Measurements from ENCODE around the gene LNPEP. TPM values are rescaled to one million over a fixed set of nuclear protein-coding genes. Genes with fewer than 3 reads are reported as not detected.

LNPEP gene
- total RNA-seq = 10 to 100 TPM; 60.4 to 64.7 TPM

DNA sequence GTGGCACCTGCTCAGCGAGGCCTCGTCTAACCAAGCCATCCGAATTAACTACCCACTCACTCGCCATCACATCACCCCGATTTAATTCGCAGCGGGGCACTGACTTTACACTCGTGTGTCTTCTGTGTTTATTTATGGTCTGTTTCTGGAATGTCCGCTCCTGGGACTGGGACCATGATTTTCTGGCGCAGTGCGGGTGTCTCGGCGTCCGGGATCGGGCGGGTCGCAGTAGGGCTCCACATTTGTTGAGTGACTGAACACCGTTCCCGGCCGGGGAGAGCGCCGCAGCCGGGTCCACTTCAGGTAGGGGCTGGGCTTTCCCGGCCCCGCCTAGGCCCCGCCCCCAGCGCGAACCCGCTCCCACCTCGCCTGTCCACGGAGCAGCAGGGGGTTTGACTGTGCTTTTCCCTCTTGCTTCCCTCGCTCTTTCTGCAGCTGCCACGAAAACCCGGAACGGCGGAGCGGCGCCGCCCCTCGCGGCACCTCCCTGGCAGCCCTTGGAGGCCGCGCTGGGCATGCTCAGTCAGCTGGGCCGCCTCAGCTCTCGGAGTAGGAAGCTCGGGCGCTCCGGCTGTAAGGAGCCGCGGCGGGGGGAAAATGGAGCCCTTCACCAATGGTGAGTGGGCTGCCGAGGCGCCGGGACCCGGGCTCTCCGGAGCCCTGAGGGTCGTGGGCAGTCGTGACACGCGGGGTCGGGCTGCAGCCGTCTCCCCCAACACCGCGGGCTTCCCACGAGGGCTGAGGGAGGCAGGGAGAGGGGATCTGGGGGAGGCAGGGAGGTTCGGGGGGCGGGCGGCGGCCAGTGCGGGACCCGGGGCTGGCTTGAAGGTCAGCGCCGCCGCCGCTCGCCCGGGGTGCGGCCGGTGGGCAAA, at the start of gene LNPEP:
Gene LNPEP, plus strand, starts transcription at position 522 of the 872 bp plus-strand sequence. Its CDS starts 76 bp downstream, at position 598.
- peaks cover 16 to 24% of the 10 kb centered on the region in 2 donors for H3K36me3 Mint-ChIP-seq
- DNase-seq (ENCODE audit: low spot score in 2 of 2) = peak; percentile 94
- peak within 1 kb of the TSS; percentile 95 to 97 for H3K27ac Mint-ChIP-seq
- ATAC-seq = peak; percentile 62 to 75
- no peaks in the 10 kb centered on the region for H3K9me3 Mint-ChIP-seq

DNA sequence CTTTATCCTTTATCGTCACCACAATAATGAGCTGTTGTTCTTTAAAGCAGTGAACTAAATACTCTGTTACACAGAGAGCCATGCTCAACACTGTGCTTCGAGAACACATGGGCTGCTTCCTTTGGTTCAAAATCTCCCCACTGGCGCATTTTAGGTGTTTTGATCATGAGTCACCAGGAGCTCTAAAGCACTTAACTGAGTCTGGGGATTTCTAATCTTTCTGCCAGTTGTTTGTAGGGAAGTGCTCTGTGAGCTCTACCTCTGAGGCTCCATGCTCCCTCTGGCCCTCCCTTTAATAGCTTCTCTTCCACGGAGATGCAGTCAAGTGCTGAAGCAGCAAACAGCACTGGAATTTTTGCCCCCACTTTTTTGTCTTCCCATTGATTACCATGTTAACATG, 42.5 kb upstream of the LNPEP start:
- Mint-ChIP-seq H3K36me3 (peaks cover 25 to 42% of the 10 kb centered on the region in 2 donors), H3K9me3 (no peaks in the 10 kb centered on the region), H3K27ac (peak overlapping the region; percentile 73 to 97)
- peak; percentile 54 to 76 for ATAC-seq
- no peak for DNase-seq (ENCODE audit: low spot score in 2 of 2)

DNA sequence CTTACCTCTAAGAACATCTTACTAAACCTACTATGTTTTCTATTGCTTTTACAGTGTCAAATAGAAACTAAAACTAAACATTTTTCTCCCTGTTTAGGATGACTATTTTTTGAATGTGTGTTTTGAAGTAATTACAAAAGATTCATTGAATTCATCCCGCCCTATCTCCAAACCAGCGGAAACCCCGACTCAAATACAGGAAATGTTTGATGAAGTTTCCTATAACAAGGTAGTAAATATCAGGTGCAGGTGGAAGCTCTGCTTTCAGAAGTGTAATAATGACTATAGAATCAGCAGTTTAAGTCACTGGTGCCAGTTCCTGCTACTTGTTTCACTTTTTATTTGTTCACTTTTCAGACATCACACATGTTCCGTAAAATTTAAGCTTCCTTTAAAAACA, 39.6 kb upstream of the LNPEP start:
- Mint-ChIP-seq H3K36me3 (peaks cover 26 to 61% of the 10 kb centered on the region in 2 donors), H3K27ac (peak overlapping the region; percentile 95 to 97), H3K9me3 (no peaks in the 10 kb centered on the region)
- no peak for DNase-seq (ENCODE audit: low spot score in 2 of 2)
- peak; percentile 59 to 88 for ATAC-seq

DNA sequence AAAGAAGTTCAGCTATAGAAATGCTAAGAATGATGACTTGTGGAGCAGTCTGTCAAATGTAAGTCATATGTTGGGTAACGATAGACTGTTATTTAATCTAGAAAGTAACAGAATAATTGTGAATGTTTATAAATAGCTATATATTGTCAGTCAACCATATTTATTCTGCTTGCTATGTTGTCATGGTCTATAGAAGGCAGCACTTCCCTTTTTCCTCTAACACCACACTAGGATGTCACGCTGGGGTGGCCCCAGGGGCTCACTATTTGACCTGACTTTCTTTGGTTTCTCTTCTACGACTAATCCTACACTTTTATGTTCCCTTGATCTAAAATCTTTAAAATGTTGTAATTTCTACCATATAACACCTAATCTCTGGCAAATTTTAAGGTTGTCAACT, 39.1 kb upstream of the LNPEP start:
- ATAC-seq (peak; percentile 46 to 83), DNase-seq (ENCODE audit: low spot score in 2 of 2) (no peak)
- H3K9me3 Mint-ChIP-seq = no peaks in the 10 kb centered on the region
- peak overlapping the region; percentile 95 to 97 for H3K27ac Mint-ChIP-seq
- peaks cover 31 to 66% of the 10 kb centered on the region in 2 donors for H3K36me3 Mint-ChIP-seq

DNA sequence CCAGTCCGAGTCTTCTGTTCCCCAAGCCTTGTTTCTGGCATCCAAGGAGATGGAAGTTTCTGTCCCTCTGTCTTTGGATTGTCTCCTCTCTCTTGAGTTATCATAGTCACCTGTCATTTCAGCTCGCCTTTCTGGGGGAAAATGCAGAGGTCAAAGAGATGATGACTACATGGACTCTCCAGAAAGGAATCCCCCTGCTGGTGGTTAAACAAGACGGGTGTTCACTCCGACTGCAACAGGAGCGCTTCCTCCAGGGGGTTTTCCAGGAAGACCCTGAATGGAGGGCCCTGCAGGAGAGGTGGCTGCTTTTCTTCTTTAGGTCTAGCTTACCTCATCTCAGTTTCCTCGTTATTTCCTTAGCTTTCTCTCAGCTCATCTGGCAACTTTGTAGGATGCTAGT, 34.5 kb upstream of the LNPEP start:
- H3K27ac Mint-ChIP-seq = peak overlapping the region in 1 of 2 donors; percentile 12
- H3K36me3 Mint-ChIP-seq = peaks cover 30 to 59% of the 10 kb centered on the region in 2 donors
- no peak for ATAC-seq

DNA sequence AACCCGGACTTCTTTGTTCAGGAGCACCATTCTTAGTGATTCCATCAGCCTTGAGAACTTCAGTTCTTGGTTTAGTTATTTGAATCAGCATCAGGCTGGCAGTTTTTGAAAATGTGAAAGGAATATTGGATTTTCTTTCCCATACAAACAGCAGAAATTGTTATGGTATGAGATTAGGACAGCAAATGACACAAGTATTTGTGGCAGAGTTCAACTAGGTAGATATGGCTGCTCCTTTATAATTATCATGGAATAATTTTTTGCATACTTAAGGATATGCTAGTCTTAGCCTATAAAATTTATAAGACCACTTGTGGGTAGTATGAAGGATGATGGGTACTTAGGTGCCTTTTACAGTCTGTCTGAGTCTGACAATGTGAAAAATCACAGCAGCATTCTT, 34.0 kb upstream of the LNPEP start:
- Mint-ChIP-seq H3K36me3 (peaks cover 26 to 54% of the 10 kb centered on the region in 2 donors), H3K9me3 (no peaks in the 10 kb centered on the region), H3K27ac (no peak overlapping the region)
- DNase-seq (ENCODE audit: low spot score in 2 of 2) (no peak), ATAC-seq (no peak)

More for the DNA sequence above, 34.5 kb upstream of the LNPEP start:
- H3K9me3 Mint-ChIP-seq = no peaks in the 10 kb centered on the region
- DNase-seq (ENCODE audit: low spot score in 2 of 2) = no peak

DNA sequence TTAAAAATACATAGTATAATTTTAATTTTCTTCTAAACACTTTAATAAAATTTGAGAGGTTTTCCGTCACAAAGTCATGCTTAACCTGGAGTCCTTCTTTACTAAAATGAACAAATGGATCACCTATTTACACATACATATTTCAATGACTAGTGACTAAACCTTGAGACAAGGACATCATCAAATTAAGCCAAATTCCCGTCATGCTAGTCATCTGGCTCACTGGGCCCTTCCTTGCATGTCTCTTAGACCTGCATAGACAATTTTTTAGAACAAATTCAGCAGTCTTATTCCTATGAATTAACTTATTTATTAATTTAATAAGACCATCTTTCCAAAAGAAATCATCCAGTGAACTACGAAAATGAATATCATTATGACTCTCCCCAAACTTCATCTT, 33.0 kb upstream of the LNPEP start:
- ATAC-seq (no peak), DNase-seq (ENCODE audit: low spot score in 2 of 2) (no peak)
- Mint-ChIP-seq H3K27ac (no peak overlapping the region), H3K36me3 (peaks cover 21 to 51% of the 10 kb centered on the region in 2 donors), H3K9me3 (no peaks in the 10 kb centered on the region)

DNA sequence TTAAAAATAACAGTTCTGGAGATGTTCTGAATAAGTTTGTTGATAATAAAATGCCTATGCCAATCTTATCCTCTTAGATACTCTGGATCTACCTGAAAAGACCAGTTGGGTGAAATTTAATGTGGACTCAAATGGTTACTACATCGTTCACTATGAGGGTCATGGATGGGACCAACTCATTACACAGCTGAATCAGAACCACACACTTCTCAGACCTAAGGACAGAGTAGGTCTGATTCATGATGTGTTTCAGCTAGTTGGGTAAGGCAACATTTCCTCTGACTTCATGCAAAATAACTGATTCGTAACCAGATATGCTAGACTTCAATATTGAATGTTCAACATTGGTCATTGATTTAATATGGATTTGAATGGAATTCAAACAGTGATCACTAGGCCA, 32.6 kb upstream of the LNPEP start:
- no peak for DNase-seq (ENCODE audit: low spot score in 2 of 2)
- no peak overlapping the region for H3K27ac Mint-ChIP-seq

DNA sequence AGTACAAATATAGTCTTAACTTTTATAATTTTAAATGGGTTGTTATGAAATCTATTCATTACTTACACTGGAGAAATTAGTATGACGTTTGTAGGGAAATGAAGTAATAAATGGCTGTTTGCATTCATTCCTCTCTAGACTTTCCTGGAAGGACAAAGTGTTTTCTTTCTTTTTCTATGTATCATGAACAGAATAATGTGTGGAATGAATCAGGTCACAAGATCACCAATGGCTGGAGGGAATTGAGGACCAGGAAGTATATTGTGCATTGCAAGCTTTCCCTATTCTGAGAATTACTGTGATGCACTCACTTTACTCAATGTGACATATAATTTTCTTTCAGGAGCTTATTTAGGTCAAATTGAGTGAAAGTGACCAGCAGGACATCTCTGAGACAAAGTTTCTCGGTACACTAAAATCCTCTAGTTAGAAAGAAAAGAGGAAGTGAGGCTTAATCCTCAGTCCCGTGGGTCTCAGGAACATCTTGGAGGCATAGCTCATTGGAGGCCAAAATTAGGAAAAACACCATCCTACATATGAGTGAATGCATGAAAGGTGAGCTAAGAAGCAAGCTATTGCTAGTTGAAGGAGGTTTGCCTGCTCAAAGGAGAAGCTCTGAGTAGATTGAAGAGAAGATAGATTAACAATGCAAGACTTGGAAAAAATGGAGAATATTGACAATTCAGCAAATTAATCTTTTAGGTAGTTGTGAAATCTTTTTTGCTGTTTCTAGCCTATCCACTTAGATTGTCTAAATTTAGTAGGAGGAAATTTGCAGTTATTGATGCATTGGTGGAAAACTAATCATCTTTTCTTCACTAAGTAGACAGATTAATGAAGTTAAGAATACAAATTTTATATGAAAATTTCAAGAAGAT, 31.6 kb upstream of the LNPEP start:
- no peak for DNase-seq (ENCODE audit: low spot score in 2 of 2)
- ATAC-seq = no peak
- Mint-ChIP-seq H3K36me3 (peaks cover 22 to 51% of the 10 kb centered on the region in 2 donors), H3K9me3 (no peaks in the 10 kb centered on the region), H3K27ac (no peak overlapping the region)

More for the DNA sequence above, 32.6 kb upstream of the LNPEP start:
- peaks cover 21 to 54% of the 10 kb centered on the region in 2 donors for H3K36me3 Mint-ChIP-seq
- no peaks in the 10 kb centered on the region for H3K9me3 Mint-ChIP-seq
- ATAC-seq = peak; percentile 66 to 90

DNA sequence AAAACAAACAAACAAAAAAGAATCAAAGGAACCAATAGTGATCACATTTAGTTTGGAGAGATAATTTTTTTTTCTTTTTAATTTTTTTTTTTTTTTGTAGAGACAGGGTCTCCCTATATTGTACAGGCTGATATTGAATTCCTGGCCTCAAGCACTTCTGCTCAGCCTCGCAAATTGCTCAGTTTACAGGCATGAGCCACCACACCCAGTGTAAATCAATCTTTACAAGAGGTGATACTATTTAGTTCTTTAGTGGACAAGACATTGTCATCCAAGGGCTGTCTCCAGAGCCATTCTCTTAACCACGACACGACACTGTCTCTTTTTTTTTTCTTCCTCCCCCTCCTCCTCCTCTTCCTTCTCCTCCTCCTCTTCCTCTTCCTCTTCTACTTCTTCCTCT, 30.0 kb upstream of the LNPEP start:
- ATAC-seq (no peak), DNase-seq (ENCODE audit: low spot score in 2 of 2) (no peak)
- Mint-ChIP-seq H3K27ac (peak overlapping the region in 1 of 2 donors; percentile 85), H3K9me3 (no peaks in the 10 kb centered on the region), H3K36me3 (peaks cover 27 to 49% of the 10 kb centered on the region in 2 donors)

DNA sequence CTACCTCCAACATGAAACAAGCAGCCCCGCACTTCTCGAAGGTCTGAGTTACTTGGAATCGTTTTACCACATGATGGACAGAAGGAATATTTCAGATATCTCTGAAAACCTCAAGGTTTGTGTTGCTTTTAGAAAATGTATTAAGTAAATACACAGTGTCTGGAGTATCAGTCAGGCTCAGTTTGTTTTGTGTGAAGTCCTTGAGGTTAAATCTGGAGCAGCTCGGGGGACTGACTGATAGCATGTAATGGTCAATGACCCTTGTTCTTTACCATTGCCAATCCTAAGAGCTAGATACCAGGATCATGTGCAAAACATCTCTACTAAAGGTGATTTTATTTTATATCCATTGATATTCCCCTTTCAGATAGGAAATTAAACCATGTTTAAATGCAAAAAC, 26.9 kb upstream of the LNPEP start:
- H3K36me3 Mint-ChIP-seq = peaks cover 11 to 27% of the 10 kb centered on the region in 2 donors
- no peak for ATAC-seq
- peak overlapping the region in 1 of 2 donors; percentile 2 for H3K27ac Mint-ChIP-seq
- H3K9me3 Mint-ChIP-seq = no peaks in the 10 kb centered on the region
- no peak for DNase-seq (ENCODE audit: low spot score in 2 of 2)

DNA sequence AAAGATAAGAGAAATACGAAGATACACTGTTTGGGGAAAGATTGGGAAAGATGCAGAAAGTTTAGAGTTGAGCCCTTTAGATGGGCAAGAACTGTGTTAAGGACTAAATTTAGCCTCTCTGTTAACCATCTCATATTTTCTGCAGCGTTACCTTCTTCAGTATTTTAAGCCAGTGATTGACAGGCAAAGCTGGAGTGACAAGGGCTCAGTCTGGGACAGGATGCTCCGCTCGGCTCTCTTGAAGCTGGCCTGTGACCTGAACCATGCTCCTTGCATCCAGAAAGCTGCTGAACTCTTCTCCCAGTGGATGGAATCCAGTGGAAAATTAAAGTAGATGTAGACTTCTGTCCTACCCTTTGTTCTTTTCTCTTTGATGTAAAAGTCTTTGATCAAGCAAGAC, 26.4 kb upstream of the LNPEP start:
- Mint-ChIP-seq H3K9me3 (no peaks in the 10 kb centered on the region), H3K27ac (peak overlapping the region in 1 of 2 donors; percentile 2), H3K36me3 (peaks cover 15 to 27% of the 10 kb centered on the region in 2 donors)
- no peak for DNase-seq (ENCODE audit: low spot score in 2 of 2)
- no peak for ATAC-seq

DNA sequence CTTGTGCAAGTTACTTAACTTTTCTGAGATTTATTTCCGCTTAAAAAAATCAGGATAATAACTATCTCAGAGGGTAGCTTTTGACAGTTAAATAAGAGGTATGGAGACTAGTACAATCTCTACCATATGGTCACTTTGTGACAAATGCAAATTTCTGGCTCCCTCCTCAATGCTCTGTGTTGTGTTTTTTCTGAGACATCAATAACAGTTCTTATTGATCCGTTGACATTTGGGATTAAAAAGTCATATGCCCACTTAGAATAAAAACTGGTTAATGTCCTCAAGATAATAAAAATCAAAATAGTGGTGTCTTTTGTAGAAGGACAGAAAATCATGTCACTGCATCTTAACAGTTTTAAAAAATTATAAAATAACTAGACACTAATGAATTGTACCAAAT, 24.7 kb upstream of the LNPEP start:
- H3K9me3 Mint-ChIP-seq = no peaks in the 10 kb centered on the region
- H3K27ac Mint-ChIP-seq = no peak overlapping the region
- ATAC-seq = no peak
- peaks cover 17 to 36% of the 10 kb centered on the region in 2 donors for H3K36me3 Mint-ChIP-seq
- no peak for DNase-seq (ENCODE audit: low spot score in 2 of 2)

DNA sequence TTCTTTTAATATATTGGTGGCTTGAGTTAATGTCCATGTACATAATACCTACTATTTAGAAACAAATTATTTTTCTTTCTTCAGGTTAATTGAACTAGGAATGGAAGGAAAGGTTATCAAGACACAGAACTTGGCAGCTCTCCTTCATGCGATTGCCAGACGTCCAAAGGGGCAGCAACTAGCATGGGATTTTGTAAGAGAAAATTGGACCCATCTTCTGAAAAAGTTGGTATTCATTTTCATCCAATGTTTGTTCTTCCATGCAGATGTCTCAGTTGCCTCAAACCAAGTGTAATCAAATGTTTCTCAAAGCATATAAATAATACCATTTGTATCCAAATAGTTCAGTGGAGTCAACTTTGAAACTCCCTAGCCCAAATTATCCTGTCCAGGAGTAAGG, 22.6 kb upstream of the LNPEP start:
- DNase-seq (ENCODE audit: low spot score in 2 of 2) (no peak), ATAC-seq (no peak)
- Mint-ChIP-seq H3K9me3 (no peaks in the 10 kb centered on the region), H3K27ac (no peak overlapping the region), H3K36me3 (peaks cover 24 to 52% of the 10 kb centered on the region in 2 donors)

DNA sequence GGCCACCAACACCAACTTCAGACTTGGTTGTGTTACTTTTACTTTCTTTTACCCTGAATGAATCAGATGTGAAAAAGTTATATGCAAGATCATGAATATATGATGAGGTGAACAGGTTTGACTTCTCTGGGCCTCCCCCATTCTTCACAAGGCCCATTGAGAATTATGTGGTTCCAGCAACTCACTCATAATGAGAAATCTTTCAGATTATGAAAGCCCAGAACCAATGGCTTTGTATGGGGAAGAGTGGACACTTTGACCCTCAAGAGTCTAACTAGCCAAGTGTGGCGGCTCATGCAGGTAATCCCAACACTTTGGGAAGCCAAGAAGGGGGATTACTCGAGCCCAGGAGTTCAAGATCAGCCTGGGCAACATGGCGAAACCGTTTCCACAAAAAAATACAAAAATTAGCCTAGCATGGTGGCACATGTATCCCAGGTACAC, 16.1 kb upstream of the LNPEP start:
- H3K9me3 Mint-ChIP-seq = no peaks in the 10 kb centered on the region
- no peak overlapping the region for H3K27ac Mint-ChIP-seq
- peaks cover 7 to 44% of the 10 kb centered on the region in 2 donors for H3K36me3 Mint-ChIP-seq
- DNase-seq (ENCODE audit: low spot score in 2 of 2) (no peak), ATAC-seq (peak; percentile 92 to 97)

DNA sequence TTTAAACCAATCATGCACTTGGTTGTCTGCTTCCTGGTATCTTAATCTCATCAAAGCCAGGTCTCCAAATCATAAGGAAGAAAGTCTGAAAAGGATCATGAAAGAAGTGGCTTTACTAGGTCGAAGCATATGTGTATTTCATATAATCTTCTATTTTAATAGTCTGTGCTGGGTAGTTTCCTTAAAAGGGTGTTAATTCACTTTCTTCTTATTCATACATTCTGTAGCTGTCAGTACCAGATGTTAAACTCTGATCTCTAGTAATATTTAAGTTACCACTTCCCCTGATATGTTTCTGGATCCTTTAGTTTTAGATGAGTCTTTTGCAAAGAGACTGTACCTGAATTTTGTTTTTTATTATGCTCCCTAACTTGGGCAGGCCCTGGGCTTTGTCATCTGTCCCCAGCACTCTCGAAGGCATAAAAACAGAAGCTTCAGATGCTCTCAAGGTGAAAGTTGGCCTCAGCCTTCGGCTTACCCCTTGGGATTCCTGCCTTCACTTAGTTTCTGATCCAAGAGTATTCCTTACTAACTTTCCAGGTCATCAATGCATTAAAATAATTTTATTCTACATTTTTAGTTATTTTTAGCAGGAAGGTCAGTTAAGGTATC, 15.0 kb upstream of the LNPEP start:
- no peaks in the 10 kb centered on the region for H3K9me3 Mint-ChIP-seq
- no peak overlapping the region for H3K27ac Mint-ChIP-seq
- H3K36me3 Mint-ChIP-seq = peaks cover 7 to 46% of the 10 kb centered on the region in 2 donors
- DNase-seq (ENCODE audit: low spot score in 2 of 2) (no peak), ATAC-seq (no peak)
